GM21619 (cell line): Measurements from ENCODE around the gene ANKAR.
A peak's percentile ranks its signal among the peaks of the same experiment; 100 is the strongest.
"Not testable (repeated sequence)": the region's sequence is repeated elsewhere in the genome, so short reads cannot be mapped to it uniquely, and the experiment has no call there.

Source experiments
- ATAC-seq: cut with Tn5 transposase; IDR thresholded peaks from one replicate; pipeline ENCODE4 v1.9.1; 2021; ENCODE audit not compliant: unreplicated experiment

The ANKAR gene

GRCh38 chr2:189659734-189660133 lies 14.7 kb upstream of the ANKAR start:
- no peak for ATAC-seq

DNA sequence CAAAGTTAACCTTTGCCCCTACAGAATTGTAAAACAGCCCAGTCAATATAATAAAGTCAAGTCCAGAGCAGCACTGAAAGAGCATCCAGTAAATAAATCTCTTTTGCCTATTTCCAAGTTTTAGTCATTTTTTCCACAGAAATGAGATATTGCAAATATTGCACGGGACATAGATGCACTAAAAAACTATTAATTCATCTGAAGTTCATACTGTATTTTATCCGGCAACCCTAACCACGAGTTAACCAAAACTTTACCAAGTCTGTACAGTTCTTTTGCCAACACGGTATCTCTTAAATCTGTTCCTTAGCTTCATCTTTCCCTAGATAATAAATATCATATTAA lies 13.7 kb upstream of the ANKAR start:
- no peak for ATAC-seq

DNA sequence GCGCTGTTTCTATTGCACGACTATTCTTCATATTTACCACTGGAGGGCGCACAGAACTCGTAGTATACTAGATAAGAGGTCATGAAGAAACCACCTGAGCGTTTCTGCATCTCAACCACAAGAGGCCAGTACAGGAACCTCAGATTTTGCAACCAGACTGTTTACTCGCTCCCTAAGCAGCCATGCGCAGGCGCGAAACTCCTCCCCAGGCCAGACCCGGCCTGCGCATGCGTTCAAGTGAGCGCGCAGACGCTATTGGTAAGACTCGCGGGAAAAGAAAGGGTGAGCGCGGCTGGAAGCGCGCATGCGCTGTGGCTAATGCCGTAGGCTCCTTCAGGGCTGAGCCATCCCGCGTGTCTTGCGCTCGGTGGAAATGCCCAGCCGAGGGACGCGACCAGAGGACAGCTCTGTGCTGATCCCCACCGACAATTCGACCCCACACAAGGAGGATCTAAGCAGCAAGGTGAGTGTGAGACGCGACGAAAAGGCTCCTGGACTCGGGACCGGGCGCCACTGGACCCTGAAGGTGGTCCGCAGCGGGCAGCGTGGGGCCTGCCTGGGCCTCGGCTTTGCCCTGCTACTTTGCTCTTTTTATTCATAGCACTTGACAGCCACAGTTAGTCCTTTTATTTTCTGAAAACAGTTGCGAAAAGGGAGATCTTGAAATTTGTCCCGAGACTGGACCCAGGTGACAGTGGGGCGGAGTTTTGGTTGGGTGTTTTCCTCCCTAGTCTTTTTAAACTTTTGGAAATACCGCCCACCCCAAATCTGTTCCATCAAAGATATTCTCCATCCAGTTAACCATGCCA lies 13.1 kb upstream of the ANKAR start, which contains the start of gene ASNSD1:
TSS of gene ASNSD1 (plus strand) at position 312 of the 809 bp plus-strand sequence. CDS start 4,674 bp downstream, outside the sequence.
- ATAC-seq, result peak; percentile 94

DNA sequence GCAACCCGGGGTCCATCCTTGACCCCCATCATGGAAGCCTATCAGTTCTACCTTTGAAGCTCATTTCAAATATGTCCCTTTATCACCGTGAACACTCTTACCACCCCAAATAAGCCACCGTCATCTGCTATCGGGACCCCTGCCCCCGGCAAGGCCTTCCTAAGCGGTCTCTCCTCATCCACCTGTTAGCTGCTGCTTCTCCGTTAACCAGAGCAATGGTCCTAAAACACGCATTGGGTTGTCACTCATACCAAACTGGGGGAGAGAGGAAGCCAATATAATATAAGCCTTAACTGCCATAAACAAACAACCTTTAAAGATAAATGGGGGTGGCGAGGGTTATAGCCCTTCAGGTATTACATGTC lies 12.5 kb upstream of the ANKAR start:
- no peak for ATAC-seq

DNA sequence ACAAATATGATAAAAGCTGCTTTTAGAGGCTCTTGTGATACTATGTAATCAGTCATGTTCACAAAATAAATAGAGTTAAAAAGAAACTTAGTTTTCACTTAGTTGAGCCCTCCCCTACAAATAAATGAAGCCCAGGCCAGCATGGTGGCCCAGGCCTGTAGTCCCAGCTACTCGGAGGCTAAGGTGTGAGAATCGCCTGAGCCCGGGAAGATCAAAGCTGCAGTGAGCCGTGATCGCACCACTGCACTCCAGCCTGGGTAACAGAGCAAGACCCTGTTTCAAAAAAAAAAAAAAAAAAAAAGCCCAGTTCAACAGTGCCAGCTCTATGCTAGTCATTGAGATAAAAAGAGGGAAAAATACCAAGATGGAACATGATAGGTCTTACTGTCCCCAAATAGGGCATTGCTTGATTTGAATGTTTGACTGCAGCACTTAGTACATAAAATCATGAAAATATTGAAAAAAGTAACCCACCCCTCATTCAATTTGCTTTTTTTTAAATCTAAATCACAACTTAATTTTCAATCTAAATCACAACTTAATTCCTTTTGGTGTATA lies 11.7 kb upstream of the ANKAR start:
- no peak for ATAC-seq

DNA sequence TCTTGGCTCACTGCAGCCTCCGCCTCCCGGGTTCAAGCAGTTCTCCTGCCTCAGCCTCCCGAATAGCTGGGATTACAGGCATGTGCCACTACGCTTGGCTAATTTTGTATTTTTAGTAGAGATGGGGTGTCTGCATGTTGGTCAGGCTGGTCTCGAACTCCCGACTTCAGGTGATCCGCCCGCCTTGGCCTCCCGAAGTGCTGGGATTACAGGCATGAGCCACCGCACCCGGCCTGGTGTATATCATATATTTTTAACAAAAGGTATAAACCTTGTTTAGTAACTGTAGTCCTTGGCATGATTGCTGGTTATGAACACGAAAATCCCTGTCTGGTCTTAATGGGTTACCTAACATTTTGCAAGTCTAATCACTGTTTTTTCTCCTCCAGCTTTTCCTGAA lies 11.2 kb upstream of the ANKAR start:
- not testable (repeated sequence) for ATAC-seq

- no peak for ATAC-seq
Measured at GRCh38 chr2:189669913-189670312, 4.6 kb upstream of the ANKAR start.

GRCh38 chr2:189673661-189674373 lies 653 bp upstream of the ANKAR start:
- ATAC-seq, result no peak

DNA sequence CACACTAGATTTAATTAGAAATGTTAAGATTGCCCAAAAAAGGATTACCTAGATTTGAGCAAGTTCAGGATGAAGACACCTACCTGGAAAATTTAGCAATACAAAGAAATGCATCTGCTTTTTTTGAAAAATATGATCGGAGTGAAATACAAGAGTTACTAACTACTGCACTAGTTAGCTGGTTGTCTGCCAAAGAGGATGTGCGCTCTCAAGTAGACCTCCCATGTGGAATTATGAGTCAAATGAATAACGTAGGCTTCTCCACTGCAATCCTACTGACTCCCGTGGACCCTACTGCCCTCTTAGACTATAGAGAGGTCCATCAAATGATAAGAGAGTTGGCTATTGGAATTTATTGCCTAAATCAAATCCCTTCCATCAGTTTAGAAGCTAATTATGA lies 2.0 kb downstream of the ANKAR start:
- no peak for ATAC-seq

GRCh38 chr2:189679226-189679625 lies 4.8 kb downstream of the ANKAR start:
- ATAC-seq, result no peak

- ATAC-seq, result no peak
Measured at GRCh38 chr2:189681203-189681602, 6.7 kb downstream of the ANKAR start.

- no peak for ATAC-seq
Measured at GRCh38 chr2:189681903-189682302, 7.4 kb downstream of the ANKAR start.

- no peak for ATAC-seq
Measured at GRCh38 chr2:189683348-189683747, 8.9 kb downstream of the ANKAR start.

DNA sequence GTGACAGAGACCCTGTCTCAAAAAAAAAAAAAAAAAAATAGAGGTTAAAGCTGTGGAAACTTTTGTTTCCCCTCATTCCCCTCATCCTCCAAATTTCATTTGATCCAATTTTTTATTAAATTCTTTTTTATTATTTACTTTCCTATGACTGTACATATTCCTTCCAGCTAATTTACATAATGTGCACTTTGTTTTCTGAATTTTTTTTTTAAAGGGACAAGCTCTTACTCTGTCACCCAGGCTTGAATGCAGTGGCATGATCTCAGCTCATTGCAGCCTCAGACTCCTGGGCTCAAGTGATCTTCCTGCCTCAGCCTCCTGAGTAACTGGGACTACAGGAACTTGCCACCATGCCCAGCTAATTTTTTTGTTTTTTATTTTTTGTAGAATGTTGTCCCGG lies 10.3 kb downstream of the ANKAR start:
- ATAC-seq, result no peak

DNA sequence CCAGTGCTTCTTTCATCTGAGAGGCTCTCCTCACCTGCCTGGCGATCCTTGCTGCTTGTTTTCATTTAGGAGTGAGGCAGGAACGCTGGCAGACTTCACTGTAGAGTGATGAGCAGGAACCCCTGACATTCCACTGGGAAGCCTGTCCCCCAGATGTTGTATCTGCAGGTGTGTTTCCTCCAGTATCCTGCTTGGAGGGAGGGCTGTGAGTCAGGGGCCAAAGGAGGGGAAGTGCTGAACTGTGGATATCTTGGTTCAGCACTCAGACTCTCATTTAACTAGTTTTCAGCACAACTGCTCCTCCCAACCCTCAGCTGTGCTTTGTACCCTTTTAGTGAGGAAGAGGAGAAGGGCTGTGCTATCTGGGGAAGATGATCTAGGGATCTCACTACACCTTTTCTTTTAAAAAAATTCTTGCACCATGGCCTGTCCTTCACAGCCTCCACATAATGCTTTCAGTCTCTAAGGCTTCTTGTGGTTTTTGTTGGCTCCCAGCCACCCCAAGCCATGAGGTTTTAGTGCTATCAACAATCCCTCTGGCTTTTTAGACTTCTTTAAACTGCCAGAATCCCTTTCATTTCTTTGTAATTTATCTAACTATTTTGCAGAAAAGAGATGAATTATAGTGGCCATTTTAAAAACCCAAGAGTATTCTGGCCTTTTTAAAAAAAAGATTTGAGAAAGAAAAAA lies 11.2 kb downstream of the ANKAR start:
- ATAC-seq, result peak; percentile 59

- not testable (repeated sequence) for ATAC-seq
Measured at GRCh38 chr2:189687796-189688195, 13.3 kb downstream of the ANKAR start.

- no peak for ATAC-seq
Measured at GRCh38 chr2:189696223-189696622, 21.8 kb downstream of the ANKAR start.

DNA sequence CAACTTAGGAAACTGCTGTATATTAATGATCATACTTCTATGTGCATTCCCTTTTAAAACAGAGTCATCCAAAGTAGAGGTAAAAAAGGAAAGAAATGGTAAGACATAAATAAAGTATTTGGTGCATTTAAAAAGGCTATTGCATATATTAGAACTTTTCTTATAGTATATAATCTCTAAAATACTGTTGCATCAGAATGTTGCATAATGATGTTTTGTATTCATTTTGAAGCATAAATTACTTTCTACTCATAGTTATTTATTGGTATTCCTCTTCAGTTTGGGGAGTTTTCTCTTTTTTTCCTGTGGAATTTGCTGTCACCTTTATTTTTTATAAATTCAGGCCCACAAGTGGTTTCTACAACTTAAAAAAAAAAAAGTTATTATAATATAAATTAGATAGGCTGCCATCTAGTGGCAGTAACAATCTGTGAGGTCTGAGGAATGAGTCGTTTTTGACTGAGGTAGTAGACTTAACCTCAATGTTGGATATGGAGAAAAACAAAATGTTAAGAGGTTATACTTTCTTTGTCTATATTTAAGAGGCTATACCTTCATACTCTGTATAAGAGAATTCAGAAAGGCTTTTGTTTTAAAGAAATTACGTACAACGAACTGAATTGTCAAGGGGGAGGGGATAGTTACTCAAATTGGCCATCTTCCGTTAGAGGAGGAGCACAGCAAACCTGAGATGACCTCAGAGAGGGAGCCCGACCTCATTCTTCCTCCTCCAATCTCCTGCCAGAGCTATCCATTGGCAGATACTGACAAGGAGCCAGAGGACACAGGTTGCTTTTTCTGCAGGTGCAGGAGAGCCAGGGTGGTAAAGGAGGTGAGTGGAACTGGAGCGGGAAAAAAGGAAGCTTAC lies 23.8 kb downstream of the ANKAR start:
- ATAC-seq, result peak; percentile 59

- ATAC-seq, result no peak
Measured at GRCh38 chr2:189700681-189701080, 26.2 kb downstream of the ANKAR start.

DNA sequence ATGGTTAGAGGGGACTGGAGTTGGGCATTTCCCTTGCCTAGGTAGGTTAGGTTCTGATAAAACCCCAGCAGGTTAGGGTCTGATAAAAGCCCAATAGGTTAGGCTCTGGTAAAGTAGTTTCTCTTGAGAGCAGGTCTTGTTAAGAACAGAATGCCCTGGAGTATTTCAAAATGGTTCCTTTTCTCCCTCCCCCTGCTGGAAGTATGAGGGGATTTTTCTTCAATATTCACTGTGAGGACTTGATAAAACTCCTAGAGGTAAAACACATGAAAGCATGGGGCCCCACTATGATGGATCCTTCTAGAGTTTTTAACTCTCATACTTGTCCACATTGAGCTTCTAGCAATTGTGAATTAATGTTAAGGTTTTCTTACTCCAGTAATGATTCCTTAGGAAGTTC lies 27.6 kb downstream of the ANKAR start:
- ATAC-seq, result no peak
